Transverse colon (tissue), 4 donors: ENCODE data around the gene PCNX2. TPM values are rescaled to one million over a fixed set of nuclear protein-coding genes. Genes with fewer than 3 reads are reported as not detected.
"Not testable (repeated sequence)": the region's sequence is repeated elsewhere in the genome, so short reads cannot be mapped to it uniquely, and the experiment has no call there.

Source experiments
- DNase-seq: peaks from one replicate; pipeline ENCODE4 v3.0.0-alpha.2; 2019
- H3K27ac ChIP-seq, 4 donors: fragments of 200-600 bp; sonication (generic); 2 replicates each; pipeline ENCODE4 v1.5.1; 2016 to 2018; ENCODE audit warnings: inconsistent platforms in 4 of 4
- H3K27me3 ChIP-seq: fragments of 200-600 bp; sonication (generic); 2 replicates; pipeline ENCODE4 v1.5.1; 2017; ENCODE audit warnings: inconsistent platforms
- H3K36me3 ChIP-seq, 4 donors: fragments of 200-600 bp; sonication (generic); 2 replicates each; pipeline ENCODE4 v1.5.1; 2017 to 2019; ENCODE audit warnings: inconsistent platforms in 4 of 4
- H3K4me1 ChIP-seq, 4 donors: fragments of 200-600 bp; sonication (generic); 2 replicates each; pipeline ENCODE4 v1.5.1; 2017 to 2020; ENCODE audit warnings: inconsistent platforms in 4 of 4
- H3K4me3 ChIP-seq, 4 donors: fragments of 200-600 bp; sonication (generic); 1 replicate in 1 of 4; 2 replicates in 3 of 4; pipeline versions ENCODE4 v1.5.1 to v1.6.1; 2017 to 2019; ENCODE audit warnings: inconsistent platforms in 4 of 4
- H3K9me3 ChIP-seq, 2 donors: fragments of 200-600 bp; sonication (generic); 2 replicates each; pipeline ENCODE4 v1.5.1; 2017 to 2019; ENCODE audit warnings: inconsistent platforms in 2 of 2
- EP300 ChIP-seq: sonication (generic); formaldehyde crosslinking; IDR thresholded peaks from one replicate; pipeline ENCODE4 v1.6.1; 2017; ENCODE audit warnings: antibody characterized with exemption, low read depth
- POLR2A ChIP-seq: fragments of 450-650 bp; IDR thresholded peaks from one replicate; pipeline ENCODE4 v1.6.1; 2016; ENCODE audit warnings: antibody characterized with exemption, mild to moderate bottlenecking, moderate library complexity
- POLR2AphosphoS5 ChIP-seq, 3 donors: sonication (generic); formaldehyde crosslinking; IDR thresholded peaks; one replicate each; pipeline ENCODE4 v1.6.1; 2016; ENCODE audit warnings: antibody characterized with exemption in 3 of 3
- WGBS, 2 donors: methylation state at CpG; one replicate each; pipeline ENCODE4 v1.1.5; 2018; ENCODE audit warnings: low coverage in 1 of 2; 5-methylcytosine and 5-hydroxymethylcytosine counted together
- in situ Hi-C, 4 donors: fragments of 200-750 bp; cut with MboI; loops; one replicate each; pipeline versions ENCODE4 v1.15.0 to v1.15.1; 2017; ENCODE audit warnings: low sequenced_read_pairs in 3 of 4, low pct_ligation_motif_present in 1 of 4, low pct_unique_long_range_greater_than_20kb in 1 of 4
- intact Hi-C: fragments of 100-400 bp; cut with DNase I; formaldehyde crosslinking; loops from one replicate; pipeline ENCODE4 v1.15.1; 2023; ENCODE audit warnings: low total_unique reads
- total RNA-seq, 4 donors: library from RNA; depleted of rRNA; stranded (reverse); fragments of >200 nt; gene quantifications; one replicate each; pipeline ENCODE4 v1.1.0, GENCODE V29; 2016
- TF ChIP-seq, protein P1 (sequence below), 5 experiments: fragments of 200-600 bp in 3 of 5; fragments of 450-650 bp in 2 of 5; sonication (generic) in 3 of 5; IDR thresholded peaks; 1 replicate in 2 of 5; 2 replicates in 3 of 5; pipeline ENCODE4 v1.5.1; 2016 to 2017; ENCODE audit warnings: antibody characterized with exemption in 5 of 5, inconsistent platforms in 3 of 5, mild to moderate bottlenecking in 2 of 5, moderate library complexity in 1 of 5

Gene PCNX2
- total RNA-seq, 4 donors from 2014 or later, result 6.8 to 518 (median 11.8) TPM

DNA sequence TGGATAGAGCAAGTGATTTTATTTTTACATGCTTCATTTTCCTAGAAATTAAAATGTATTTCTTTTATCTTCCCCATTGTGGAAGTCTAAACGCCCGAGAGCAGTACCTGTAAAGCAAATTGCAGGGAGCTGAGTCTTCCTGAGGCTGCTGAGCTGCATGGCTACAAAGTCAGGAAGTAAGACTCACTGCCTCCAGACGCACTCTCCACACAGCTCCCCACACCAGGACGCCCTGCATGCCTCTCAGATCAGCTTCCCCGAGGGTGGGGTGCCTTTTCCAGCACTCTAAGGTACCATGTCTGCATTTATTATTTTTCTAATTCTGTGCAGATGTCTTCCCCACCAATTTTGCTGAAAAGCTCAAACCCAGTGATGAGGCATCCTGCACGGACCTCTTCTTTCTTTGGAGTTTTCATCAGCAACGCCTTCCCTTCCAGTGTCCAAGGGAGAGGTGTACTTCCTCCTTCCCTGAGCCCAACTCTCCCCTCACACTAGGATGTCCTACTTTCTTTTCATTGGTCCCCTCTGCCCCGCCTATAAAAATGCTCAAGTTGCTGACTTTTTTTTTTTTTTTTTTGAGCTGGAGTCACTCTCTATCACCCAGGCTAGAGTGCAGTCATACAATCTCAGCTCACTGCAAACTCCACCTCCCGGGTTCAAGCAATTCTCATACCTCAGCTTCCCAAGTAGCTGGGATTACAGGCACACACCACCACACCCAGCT, 114.7 kb downstream of the PCNX2 start:
- no peak for DNase-seq
- TF ChIP-seq POLR2AphosphoS5 (IDR thresholded peaks at IDR 0.05) (no peak), POLR2A (no peak), EP300 (no peak)
- TF ChIP-seq, protein P1, sequence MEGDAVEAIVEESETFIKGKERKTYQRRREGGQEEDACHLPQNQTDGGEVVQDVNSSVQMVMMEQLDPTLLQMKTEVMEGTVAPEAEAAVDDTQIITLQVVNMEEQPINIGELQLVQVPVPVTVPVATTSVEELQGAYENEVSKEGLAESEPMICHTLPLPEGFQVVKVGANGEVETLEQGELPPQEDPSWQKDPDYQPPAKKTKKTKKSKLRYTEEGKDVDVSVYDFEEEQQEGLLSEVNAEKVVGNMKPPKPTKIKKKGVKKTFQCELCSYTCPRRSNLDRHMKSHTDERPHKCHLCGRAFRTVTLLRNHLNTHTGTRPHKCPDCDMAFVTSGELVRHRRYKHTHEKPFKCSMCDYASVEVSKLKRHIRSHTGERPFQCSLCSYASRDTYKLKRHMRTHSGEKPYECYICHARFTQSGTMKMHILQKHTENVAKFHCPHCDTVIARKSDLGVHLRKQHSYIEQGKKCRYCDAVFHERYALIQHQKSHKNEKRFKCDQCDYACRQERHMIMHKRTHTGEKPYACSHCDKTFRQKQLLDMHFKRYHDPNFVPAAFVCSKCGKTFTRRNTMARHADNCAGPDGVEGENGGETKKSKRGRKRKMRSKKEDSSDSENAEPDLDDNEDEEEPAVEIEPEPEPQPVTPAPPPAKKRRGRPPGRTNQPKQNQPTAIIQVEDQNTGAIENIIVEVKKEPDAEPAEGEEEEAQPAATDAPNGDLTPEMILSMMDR (IDR thresholded peaks at IDR 0.05), result no peak
- H3K27ac ChIP-seq, result no peak overlapping the region
- H3K9me3 ChIP-seq, result peaks cover 0 to 5% of the 10 kb centered on the region in 2 donors
- 90 to 95% methylated on average over 6 to 9 of the region's 9 CpGs for WGBS, 2 donors
- no peaks in the 10 kb centered on the region for H3K27me3 ChIP-seq
- peaks cover 0 to 8% (median 0%) of the 10 kb centered on the region in 4 donors for H3K36me3 ChIP-seq
- in situ Hi-C loops (no loop called here), intact Hi-C loops (no loop called here)
- no peaks in the 10 kb centered on the region for H3K4me1 ChIP-seq
- H3K4me3 ChIP-seq, result no peak overlapping the region

DNA sequence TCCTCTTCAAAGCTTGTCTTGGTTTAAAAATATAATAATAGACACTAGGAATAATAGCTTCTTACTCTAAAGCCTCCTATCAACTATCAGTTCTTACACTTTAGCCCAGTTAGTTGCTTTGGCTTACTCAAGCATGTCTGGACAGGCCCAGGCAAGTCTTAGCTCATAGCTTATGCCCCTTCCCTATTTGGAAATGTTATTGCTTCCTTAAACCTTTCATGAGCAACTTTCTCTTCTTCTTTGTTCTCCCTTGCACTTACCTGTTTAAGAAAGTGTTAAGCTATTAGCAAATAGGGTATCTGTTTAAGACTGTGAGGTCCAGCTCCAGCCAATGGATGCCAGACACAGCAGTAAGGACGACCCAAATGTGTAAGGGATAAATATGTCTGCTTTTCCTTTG, 115.9 kb downstream of the PCNX2 start:
- H3K9me3 ChIP-seq, H3K4me3 ChIP-seq, H3K4me1 ChIP-seq, DNase-seq, intact Hi-C loops, in situ Hi-C loops, H3K36me3 ChIP-seq, H3K27ac ChIP-seq, H3K27me3 ChIP-seq: not testable (repeated sequence)
- 90 to 92% methylated on average over 1 of the region's 1 CpG for WGBS, 2 donors

DNA sequence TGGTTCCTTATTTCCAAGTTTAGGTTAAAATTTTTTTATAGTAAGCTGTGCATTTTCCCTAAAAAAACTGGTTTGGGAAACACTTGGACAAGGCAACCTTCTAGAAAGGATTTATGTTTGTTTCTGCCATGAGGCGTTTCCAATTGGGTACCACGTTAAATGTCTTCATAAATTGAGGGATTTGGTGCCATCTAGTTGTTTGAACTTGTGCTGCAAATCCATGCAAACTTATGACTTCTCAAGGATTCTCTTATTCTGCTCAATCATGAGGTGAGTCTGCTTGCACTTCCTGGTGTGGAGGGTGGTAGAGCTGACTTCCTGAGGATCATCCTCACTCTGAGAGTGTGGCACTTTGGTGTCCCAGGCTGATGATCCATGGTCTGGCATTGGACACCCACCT, 123.3 kb downstream of the PCNX2 start:
- no peak for DNase-seq
- Histone ChIP-seq H3K27me3 (no peaks in the 10 kb centered on the region), H3K36me3 (peaks cover 0 to 2% (median 0%) of the 10 kb centered on the region in 4 donors), H3K4me3 (no peak overlapping the region), H3K27ac (no peak overlapping the region), H3K9me3 (peaks cover 0 to 1% of the 10 kb centered on the region in 2 donors), H3K4me1 (no peaks in the 10 kb centered on the region)
- 79 to 85% methylated on average over 2 of the region's 2 CpGs for WGBS, 2 donors
- intact Hi-C loops (no loop called here), in situ Hi-C loops (no loop called here)
- TF ChIP-seq, protein P1 (IDR thresholded peaks at IDR 0.05), result peak in 2 of 5 experiments; percentile 8 to 24
- TF ChIP-seq POLR2AphosphoS5 (IDR thresholded peaks at IDR 0.05) (no peak), POLR2A (no peak), EP300 (no peak)

DNA sequence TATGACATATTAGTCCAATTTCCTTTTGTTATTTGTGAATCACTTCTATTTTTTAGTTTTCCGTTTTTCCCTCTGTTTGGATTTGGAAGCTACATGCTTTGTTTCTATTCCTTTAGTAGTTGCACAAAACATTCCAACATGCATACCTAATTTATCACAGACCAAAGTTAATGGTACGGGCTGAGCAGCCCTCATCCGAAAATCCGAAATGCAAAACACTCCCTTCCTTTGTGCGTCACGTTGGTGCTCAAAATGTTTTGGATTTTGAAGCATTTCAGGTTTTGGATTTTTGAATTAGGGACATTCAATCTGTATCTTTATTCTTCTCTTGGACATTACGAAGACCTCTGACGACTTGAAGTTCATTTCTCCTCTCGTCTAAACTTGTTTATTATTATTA, 124.8 kb downstream of the PCNX2 start:
- H3K27me3 ChIP-seq, result no peaks in the 10 kb centered on the region
- peaks cover 0 to under 1% of the 10 kb centered on the region in 2 donors for H3K9me3 ChIP-seq
- no peak overlapping the region for H3K27ac ChIP-seq
- 95% methylated on average over 9 of the region's 9 CpGs for WGBS, 2 donors
- H3K4me3 ChIP-seq, result no peak overlapping the region
- TF ChIP-seq EP300 (no peak), POLR2A (no peak), POLR2AphosphoS5 (IDR thresholded peaks at IDR 0.05) (no peak)
- TF ChIP-seq, protein P1 (IDR thresholded peaks at IDR 0.05), result no peak
- no peaks in the 10 kb centered on the region for H3K4me1 ChIP-seq
- DNase-seq, result no peak
- no peaks in the 10 kb centered on the region for H3K36me3 ChIP-seq
- in situ Hi-C loops (no loop called here), intact Hi-C loops (no loop called here)

DNA sequence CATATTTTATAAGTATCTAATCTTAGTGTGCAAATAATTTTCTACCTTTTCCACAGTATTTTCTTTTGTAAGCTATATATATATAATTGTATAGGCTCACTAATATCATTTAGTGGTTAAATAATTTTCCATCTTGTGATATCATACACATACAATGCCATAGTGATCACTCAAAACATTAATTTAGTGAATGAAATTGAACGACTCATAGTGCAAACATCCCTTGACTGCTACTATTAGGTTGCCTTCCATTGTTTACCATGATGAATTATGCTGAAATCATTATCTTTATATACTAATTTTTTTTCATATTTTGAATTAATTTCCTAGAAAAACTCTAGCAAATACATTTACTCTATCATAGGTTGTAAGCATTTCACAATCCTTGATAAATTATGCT, 127.1 kb downstream of the PCNX2 start:
- in situ Hi-C loops (no loop called here), intact Hi-C loops (no loop called here)
- 75 to 80% methylated on average over 1 of the region's 1 CpG for WGBS, 2 donors
- peaks cover 6 to 9% of the 10 kb centered on the region in 2 donors for H3K9me3 ChIP-seq
- TF ChIP-seq, protein P1 (IDR thresholded peaks at IDR 0.05), result no peak
- TF ChIP-seq EP300 (no peak), POLR2A (no peak), POLR2AphosphoS5 (IDR thresholded peaks at IDR 0.05) (no peak)
- H3K36me3 ChIP-seq, result peaks cover 0 to 7% (median 0%) of the 10 kb centered on the region in 4 donors
- no peaks in the 10 kb centered on the region for H3K27me3 ChIP-seq
- no peak for DNase-seq
- H3K27ac ChIP-seq, result no peak overlapping the region
- no peak overlapping the region for H3K4me3 ChIP-seq
- no peaks in the 10 kb centered on the region for H3K4me1 ChIP-seq
